ENCODE results near the gene SESN2. TPM values are rescaled to one million over a fixed set of nuclear protein-coding genes. Genes with fewer than 3 reads are reported as not detected.

The SESN2 gene, protein sequence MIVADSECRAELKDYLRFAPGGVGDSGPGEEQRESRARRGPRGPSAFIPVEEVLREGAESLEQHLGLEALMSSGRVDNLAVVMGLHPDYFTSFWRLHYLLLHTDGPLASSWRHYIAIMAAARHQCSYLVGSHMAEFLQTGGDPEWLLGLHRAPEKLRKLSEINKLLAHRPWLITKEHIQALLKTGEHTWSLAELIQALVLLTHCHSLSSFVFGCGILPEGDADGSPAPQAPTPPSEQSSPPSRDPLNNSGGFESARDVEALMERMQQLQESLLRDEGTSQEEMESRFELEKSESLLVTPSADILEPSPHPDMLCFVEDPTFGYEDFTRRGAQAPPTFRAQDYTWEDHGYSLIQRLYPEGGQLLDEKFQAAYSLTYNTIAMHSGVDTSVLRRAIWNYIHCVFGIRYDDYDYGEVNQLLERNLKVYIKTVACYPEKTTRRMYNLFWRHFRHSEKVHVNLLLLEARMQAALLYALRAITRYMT
- 23.6 and 24.4 TPM in 2 replicates for total RNA-seq

DNA sequence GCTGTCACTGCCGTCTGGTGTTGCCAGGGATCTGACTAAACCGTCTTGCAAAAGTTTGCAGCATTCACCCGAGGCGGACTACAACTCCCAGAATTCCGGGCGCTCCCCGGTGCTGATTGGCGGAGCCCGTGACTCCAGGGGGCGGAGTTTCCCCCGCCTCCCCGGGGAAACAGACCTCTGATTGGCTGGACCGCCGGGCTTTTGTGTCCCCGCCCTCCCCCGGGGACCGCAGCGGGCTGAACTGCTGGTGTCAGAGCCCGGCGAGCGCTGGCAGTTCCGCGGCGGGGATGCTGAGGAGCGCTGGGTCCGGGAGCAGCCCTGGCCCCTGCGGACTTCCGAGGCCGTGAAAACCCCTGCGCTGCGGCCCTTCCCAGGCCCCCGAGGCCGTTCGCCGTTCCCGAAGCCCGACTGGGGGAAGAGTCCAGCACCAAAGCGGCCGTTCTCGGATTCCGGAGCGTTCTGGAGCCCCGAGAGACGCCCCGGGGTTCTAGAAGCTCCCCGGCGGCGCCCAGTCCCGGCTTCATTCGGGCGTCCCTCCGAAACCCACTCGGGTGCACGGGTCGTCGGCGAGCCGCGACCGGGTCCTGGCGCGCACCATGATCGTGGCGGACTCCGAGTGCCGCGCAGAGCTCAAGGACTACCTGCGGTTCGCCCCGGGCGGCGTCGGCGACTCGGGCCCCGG lies at the start of gene SESN2:
SESN2 (plus strand) TSS at position 267 of the 682 bp plus-strand sequence; CDS start at position 597, 330 bp downstream.
- DNase-seq (ENCODE audit: extremely low read depth, low read depth, low spot score): peak; percentile 72

DNA sequence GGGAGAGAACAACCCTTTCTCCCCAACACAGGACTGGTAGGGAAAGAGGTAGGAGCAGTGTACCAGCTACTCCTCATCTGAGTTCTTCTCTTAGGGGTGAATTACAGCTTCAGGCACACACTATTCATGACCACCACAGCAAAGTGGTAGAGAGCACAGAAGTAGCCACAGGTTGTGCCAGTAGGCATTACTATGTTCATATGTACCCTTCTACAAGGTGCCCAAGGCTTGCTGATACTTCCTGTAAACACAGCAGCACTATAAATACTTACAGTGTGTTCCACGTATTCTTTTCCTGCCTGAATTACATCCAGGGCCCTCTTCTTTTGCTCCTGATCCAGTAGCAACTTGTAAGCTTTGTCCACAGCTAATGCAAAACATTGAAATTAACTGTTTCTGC lies 49.6 kb upstream of the SESN2 start:
- no peak for DNase-seq (ENCODE audit: extremely low read depth, low read depth, low spot score)

DNA sequence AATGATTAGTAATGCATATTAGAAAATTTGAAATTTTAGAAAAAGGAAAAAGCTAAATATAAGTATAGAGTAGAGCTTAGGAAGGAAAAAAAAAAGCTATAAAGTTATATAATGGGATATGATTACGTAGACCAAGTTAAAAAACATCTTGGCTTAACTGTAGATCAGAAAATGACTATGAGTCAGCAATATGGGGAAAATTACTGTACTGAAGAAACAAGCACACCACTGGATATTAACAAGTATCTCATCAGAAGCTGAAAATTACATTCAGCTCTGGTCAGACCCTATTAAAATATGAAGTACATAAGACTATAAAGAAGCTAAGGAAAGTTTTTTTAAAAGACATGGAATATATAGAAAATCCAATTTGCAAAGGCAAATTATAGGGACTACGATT lies 46.0 kb upstream of the SESN2 start:
- DNase-seq (ENCODE audit: extremely low read depth, low read depth, low spot score): no peak

DNA sequence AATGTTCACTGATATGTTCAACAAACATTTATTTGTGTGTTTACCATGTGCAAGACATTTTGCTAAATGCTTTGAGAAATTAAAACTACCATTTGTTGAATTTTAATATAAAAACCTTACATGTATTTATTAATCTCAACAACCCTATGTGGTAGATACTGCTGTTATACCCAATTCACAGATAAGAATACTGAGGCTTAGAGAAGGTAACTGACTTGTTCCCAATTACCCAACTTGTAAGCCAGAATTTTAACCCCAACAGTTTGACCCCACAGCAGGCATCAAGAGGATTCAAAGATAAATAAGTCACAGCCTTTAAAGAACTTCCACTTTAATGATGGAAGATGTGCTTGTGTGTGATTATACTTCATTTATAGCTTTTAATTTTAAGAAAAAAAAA lies 30.2 kb upstream of the SESN2 start:
- no peak for DNase-seq (ENCODE audit: extremely low read depth, low read depth, low spot score)

DNA sequence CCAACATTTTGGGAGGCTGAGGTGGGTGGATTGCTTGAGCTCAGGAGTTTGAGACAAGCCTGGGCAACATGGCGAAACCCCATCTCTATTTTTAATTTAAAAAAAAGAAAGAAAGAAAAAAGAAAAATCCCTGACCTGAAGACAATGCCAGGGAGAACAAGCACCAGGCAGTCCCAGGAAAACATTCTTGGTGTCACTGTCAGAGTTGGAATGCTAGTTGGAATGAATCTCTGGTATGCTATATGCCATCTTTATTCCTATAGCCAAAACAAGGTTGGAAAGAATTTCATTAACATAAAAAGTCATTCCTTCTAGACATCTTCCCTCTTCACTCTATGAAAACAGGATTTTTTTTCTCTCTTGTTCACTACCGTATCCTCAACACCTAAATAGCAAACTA lies 29.3 kb upstream of the SESN2 start:
- no peak for DNase-seq (ENCODE audit: extremely low read depth, low read depth, low spot score)

DNA sequence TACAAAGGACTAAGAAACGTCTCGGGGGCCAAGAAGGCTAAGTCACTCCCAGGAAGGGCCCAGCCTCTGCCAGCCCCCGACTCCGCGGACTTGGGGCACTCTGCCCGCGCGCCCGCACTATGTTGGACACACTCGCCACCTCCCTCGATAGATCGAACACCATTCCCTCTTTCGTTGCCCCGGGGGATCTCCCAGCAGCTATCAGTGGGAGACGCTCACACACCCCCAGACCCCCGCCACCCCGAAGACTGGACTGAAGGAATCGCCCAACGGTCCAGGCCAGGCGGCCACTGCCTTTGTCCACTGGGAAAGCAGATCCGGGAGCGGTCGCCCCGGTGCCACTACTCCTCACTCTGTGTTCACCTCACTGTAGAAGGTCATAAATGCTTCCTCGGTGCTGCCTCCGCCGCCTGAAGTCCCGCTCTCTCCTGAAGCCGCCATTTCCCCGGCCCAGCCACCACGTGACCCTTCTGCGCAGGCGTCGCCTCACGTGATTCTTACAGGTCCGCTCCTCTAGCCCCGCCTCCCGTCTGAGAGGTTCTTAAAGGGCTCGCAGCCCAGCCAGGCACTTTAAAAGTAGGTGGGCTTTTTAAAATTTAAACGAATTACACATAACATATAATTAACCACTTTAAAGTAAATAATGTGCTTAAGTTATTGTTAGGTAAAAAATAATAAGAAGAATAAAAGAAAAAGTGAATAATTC lies 26.6 kb upstream of the SESN2 start, which contains the start of gene DNAJC8:
DNAJC8 (minus strand) TSS at position 472 of the 706 bp plus-strand sequence; CDS start at position 441, 31 bp downstream.
- no peak for DNase-seq (ENCODE audit: extremely low read depth, low read depth, low spot score)

DNA sequence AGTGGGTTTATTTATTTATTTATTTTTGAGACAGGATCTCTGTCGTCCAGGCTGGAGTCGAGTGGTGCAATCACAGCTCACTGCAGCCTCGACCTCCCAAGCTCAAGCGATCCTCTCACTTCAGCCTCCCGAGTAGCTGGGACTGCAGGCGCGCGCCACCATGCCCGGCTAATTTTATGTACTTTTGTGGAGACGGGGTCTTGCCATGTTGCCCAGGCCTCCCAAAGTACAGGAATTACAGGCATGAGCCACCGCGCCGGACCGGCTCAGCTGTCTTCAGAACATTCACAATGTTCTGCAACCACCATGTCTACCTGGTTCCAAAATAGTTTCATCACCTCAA lies 26.1 kb upstream of the SESN2 start:
- DNase-seq (ENCODE audit: extremely low read depth, low read depth, low spot score): no peak

DNA sequence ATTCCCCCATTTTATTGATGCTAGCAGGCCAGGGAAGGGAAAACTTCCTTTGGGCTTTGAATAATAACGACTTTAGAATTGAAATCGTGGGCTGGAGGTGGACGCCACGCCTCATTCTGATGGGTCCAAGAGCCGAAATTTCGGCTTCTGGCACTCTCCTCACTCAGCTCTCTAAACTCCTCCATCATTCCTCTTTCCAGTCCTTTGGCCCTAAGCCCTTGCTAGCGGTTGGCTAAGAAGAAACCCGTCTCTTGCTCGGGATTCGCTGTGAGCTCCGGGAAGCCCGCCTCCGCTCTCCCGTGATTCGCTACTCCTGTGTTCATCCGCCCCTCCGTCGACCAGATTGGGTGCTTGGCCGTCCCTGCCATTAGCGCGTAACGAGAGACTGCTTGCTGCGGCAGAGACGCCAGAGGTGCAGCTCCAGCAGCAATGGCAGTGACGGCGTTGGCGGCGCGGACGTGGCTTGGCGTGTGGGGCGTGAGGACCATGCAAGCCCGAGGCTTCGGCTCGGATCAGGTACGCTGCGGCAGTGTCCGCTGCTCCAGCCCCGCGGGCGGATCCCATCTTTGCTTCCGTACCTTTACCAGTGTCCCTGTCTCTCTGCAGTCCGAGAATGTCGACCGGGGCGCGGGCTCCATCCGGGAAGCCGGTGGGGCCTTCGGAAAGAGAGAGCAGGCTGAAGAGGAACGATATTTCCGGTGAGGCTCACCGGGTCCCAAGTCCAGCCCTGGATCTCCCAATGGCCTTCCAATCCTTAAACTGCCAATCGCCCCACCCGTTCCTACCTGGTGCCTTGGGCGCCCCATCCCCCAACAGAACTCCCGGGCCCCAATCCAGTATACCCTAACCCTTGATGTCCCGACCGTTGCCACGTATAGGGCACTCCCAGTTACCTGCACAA lies 23.3 kb upstream of the SESN2 start, which contains the start of gene ATP5IF1:
ATP5IF1 (plus strand) TSS at position 370 of the 901 bp plus-strand sequence; CDS start at position 430, 60 bp downstream.
- DNase-seq (ENCODE audit: extremely low read depth, low read depth, low spot score): peak; percentile 86

DNA sequence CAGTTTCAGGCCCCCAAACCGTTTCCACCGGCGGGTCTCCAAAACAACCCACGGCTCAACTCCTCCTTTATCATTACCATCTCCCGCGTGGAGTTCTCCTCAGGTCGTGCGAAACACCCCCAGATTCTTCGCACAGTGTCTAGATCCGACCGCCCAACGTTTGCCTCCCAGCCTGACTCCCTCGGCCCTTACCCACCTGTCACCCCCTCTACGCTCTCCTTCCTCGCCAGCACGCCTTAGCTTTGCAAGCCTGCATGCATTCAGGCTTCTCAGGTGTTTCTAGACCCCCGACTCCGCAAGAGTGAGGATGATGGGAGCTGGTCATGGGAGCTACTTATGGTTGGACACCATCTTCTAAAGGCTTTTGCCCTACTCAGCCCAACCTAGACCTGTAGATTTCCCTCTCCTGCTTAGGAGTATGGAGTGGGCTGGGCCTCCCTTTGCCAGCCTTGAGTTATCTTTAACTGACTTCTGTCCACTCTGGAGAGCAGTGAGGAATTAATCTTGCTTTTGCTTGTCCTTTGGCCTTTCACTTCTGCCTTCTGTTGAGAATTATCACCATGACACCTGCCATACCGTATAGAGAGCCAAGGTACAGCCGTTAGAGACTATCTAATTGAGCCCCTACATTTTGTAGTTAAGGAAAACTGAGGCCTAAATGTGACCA lies 22.5 kb upstream of the SESN2 start:
- no peak for DNase-seq (ENCODE audit: extremely low read depth, low read depth, low spot score)

DNA sequence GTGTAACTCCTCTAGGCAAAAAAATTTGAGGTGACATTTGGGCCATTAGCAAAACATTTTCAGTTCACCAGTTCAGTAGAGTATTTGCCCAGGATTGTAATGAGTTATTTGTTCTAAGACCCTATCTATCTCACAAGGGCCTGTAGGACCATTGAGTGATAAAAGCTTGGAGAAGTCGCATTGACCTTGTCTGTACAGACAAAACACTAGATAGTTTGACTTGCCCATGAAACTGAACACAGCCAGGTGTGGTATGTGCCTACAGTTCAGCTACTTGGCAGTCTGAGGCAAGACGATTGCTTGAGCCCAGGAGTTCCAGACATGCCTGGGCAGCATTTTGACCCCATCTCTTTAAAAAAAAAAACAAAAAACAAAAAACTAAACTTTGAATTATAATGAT lies 20.3 kb upstream of the SESN2 start:
- DNase-seq (ENCODE audit: extremely low read depth, low read depth, low spot score): no peak

DNA sequence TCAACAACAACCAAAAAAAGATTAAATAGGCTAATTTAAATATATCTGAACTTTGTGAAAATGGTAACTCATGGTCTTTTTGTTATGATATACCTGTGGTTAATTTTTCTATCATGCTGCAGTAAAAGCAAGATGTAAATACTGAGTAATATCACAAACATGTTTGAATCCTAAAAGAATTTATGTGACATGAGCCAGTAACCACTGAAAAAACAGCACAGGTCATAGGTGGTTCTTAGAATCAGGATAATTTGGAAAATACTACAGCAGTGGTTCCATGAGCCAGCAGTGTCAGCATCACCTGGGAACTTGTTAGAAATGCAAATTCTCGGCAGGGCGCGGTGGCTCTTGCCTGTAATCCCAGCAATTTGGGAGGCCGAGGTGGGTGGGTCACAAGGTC lies 19.3 kb upstream of the SESN2 start:
- DNase-seq (ENCODE audit: extremely low read depth, low read depth, low spot score): no peak

DNA sequence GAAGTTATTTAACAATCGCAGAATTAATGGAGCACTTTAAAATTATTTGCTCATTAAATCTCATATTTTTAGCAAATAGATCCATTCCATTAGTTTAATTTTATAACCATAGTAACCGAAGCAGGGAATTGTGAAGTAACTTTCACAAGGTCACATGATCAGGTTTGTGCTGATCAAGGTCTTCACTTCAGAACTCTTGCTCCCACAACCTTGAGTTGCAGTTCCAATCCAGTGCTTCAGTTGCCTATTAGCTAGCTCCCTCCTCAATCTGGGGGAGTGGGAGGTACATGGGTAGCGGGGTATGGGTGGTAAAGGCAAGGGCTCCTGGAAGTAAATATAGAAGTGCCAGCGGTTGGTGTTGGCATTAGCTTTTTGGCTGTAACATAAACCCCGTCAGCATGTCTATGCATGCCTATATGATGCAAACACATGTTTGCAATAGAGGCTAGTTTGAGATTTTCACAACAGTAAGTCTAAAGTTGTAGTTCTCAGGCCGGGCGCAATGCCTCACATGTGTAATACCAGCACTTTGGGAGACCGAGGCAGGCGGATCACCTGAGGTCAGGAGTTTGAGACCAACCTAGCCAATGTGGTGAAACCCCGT lies 17.6 kb upstream of the SESN2 start:
- no peak for DNase-seq (ENCODE audit: extremely low read depth, low read depth, low spot score)

DNA sequence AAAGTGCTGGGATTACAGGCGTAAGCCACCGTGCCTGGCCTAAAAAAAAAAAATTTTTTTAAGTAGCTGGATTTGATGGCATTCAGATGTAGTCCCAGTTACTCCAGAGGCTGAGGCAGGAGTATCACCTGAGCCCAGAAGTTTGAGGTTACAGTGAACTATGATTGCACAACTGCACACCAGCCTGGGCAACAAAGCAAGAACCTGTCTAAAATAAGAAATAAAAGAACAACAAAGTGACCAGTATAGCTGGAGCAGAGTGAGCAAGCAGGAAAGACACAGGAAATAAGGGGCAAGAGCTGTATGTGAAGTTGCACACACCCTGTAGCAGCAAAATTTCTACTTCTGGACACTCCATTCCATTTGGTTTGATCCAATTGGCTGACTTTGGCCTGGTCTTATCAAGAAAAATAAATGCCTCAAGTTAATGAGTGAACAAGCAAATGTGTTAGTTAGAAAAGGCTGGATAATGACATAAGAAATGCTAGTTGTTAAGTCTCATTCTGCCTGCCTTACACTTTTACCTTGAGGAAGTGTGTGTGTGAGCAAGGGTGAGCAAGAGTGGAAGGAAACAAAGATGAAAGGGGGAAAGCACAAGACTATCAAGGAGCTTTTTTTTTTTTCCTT lies 15.5 kb upstream of the SESN2 start:
- DNase-seq (ENCODE audit: extremely low read depth, low read depth, low spot score): no peak

DNA sequence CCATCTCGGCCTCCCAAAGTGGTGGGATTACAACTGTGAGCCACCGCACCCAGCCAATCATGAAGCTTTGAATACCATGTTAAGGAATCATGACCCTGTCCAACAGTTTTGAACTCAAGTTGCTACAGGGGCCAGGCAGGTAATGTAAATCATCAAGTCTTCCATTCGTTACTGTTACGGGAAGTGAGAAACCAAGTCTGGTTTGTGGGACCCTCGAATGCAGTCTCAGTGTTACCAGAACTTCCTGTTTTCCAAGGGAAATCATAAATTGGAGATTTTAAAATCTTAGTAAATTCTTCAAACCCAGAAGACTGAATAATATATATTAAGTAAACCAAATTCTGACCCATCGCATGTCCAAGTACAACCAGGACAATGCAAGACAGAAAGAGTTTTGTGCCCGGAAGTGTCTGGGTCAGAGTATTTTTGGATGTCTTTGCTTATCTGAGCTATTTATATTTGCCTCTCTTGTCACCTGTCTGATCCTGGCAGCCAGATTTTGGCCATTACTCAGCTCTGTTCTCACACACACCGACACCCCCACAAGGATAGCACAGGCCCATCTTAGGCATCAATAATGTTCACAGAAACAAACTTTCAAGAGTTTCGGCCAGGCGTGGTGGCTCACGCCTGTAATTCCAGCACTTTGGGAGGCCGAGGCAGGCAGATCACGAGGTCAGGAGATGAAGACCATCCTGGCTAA lies 14.6 kb upstream of the SESN2 start:
- no peak for DNase-seq (ENCODE audit: extremely low read depth, low read depth, low spot score)

DNA sequence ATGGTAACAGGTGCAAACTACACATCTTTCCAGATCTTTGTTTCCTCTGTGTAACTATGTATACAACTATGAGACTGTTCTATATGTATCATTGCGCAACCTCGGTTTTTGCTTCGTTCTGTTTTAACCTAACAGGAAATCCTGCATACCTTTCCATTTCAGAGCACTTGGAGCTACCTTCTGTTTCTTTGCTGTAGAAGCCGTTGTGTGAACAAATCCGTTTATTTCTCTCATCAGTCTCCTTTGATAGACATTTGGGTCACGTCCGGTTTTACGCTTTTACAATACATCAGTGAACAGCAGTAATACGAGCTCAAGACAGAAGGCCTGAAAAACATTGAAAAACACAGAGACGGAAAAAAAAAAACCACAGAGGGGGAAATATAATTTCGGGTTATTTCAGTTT lies 12.9 kb upstream of the SESN2 start:
- no peak for DNase-seq (ENCODE audit: extremely low read depth, low read depth, low spot score)

DNA sequence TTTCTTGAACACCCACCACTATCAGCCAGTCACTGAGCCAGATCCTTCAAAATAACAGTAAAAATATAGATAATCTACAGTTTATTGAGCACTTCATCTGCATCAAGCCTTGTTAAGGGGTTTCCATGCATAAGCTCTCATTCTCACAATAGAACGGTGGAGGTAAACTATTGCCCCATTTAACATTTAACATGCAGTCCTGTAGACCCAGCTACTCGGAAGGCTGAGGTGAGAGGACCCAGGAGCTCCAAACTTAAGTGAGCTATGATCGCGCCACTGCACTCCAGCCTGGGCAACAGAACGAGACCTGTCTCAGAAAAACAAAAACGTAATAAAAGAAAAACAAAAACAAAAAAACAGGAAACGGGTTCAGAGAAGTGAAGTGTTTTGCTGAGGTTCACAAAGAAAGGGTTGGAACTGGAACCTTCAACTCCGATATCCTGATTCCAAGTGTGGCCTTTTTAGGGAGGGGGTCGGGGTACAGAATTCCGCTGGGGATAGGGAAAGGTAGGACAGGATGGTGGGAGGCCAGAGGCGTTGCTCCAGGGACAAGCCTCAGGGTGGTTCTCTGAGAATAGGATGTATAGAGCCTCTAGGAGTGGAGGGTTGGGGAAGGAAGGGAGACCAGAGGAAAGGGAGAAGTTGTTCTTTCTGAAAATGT lies 11.6 kb upstream of the SESN2 start:
- no peak for DNase-seq (ENCODE audit: extremely low read depth, low read depth, low spot score)

DNA sequence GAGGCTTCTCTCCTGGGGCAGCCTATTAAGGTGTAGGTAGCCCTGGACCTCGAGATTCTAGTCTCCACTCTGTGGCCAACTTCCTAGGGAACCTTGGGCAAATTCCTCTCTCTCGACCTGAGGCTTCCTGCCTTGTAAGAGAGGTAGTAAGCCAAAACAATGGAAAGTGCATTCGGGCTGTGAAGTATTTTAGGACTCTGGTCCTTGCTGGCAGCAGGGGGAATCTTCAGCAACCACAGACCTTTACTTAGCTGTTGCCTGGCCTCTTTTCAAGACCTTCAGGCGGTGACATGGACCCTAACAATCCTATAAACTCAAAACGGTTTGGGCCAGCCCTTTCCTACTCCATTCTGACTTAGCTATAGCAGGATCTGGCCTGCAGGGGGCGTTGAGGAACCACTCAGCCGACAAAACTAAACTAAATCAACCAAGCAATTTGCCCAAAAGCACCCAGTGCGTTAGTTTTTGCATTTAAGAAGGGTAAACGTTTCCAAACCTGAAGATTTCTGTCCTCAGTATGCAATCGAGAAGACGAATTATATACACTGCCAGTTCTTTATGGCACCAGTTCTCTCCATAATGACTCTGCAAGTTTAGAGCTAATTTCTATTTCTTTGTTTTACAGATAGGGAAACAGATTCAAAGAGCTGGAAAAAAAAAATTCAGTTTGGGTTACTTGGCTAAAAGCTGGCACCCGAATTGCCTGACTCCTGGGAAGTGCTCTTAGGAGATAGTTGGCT lies 10.9 kb upstream of the SESN2 start:
- DNase-seq (ENCODE audit: extremely low read depth, low read depth, low spot score): no peak

All from glomerular endothelial cell (primary cell).